GM12892 (cell line): ENCODE measurements around the gene FUS.

Experiments
- POLR2A ChIP-seq: IDR thresholded peaks from 2 replicates; pipeline ENCODE4 v1.6.1; 2011; ENCODE audit warnings: low read depth, low read length, control low read depth
- POLR2AphosphoS5 ChIP-seq: IDR thresholded peaks from 2 replicates; pipeline ENCODE4 v1.6.1; 2011; ENCODE audit warnings: low read depth, low read length, control low read depth

DNA sequence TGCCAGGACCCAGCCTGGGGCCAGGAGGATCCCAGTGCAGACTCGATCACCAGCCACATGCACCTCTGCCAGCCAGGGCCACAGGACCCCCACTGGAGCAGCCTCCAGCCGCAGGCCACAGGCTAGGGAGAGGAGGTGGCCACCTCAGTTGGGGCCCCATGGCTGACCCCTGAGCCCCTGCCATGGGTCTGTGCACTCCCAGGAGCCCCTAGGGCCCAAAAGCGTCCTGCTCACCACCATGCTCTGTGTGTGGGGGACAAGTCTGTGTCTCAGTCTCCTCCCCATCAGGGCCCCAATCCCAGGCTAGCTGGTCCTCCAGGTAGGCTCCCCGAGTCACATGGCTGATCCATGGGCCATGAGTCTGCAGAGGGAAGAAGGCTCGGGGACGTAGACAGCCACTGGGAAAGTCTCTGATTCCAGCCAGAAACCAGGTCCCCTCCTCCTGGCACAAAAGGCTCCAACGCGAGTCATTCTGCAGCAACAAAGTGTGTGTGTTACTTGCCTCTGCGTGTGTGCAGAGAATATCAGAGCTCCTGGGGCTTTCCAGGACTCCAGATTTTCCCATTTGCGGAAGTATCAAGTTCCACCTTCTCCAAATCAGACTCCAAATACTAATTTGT, 38.3 kb upstream of the FUS start:
- no peak for TF ChIP-seq POLR2A
- no peak for TF ChIP-seq POLR2AphosphoS5
